K562 (cell line): Measurements from ENCODE around the gene PTH2. TPM values are rescaled to one million over a fixed set of nuclear protein-coding genes. Genes with fewer than 3 reads are reported as not detected.

ENCODE experiments used
- ARNT ChIP-seq, 2 experiments: fragments of 450-650 bp; IDR thresholded peaks; 2 replicates each; pipeline ENCODE4 v1.6.1; 2016; ENCODE audit warnings: mild to moderate bottlenecking in 1 of 2
- BHLHE40 ChIP-seq: IDR thresholded peaks from 2 replicates; pipeline ENCODE4 v1.6.1; 2011; ENCODE audit warnings: low read length, improper control_type of control experiment
- ETV5 ChIP-seq: sonication (generic); formaldehyde crosslinking; IDR thresholded peaks from 2 replicates; pipeline ENCODE4 v1.4.0; 2020; ENCODE audit warnings: low read depth, mild to moderate bottlenecking, missing genetic modification reagents
- HEY1 ChIP-seq: fragments of 250-450 bp; sonication (Bioruptor Pico); IDR thresholded peaks from 2 replicates; pipeline ENCODE4 v1.5.0; 2020; ENCODE audit warnings: mild to moderate bottlenecking, moderate library complexity, borderline replicate concordance
- KAT2B ChIP-seq: IDR thresholded peaks from one replicate; pipeline ENCODE4 v1.6.1; 2012; ENCODE audit warnings: low read depth, mild to moderate bottlenecking, control low read depth, inconsistent platforms, low read length, moderate library complexity
- KLF16 ChIP-seq: IDR thresholded peaks from 2 replicates; pipeline ENCODE4 v1.6.1; 2016; ENCODE audit warnings: antibody characterized with exemption
- MCM3 ChIP-seq: fragments of 450-650 bp; IDR thresholded peaks from 2 replicates; pipeline ENCODE4 v1.6.1; 2016
- MCM7 ChIP-seq, 2 experiments: fragments of 450-650 bp; IDR thresholded peaks; 2 replicates each; pipeline ENCODE4 v1.6.1; 2016 to 2018
- NCOA1 ChIP-seq: fragments of 450-650 bp; IDR thresholded peaks from 2 replicates; pipeline ENCODE4 v1.6.1; 2016; ENCODE audit warnings: low read depth
- POLR3A ChIP-seq: IDR thresholded peaks from 2 replicates; pipeline ENCODE4 v1.6.1; 2011; ENCODE audit warnings: borderline replicate concordance, mild to moderate bottlenecking, moderate library complexity; ENCODE audit not compliant: insufficient read length, insufficient read depth; ENCODE audit errors: extremely low read depth
- TCF7L2 ChIP-seq: fragments of 150-350 bp; IDR thresholded peaks from 2 replicates; pipeline ENCODE4 v1.6.1; 2016; ENCODE audit warnings: low read depth, mild to moderate bottlenecking, low read length, moderate library complexity
- TCFL5 ChIP-seq: fragments of 250-450 bp; sonication (Bioruptor Pico); conservative IDR thresholded peaks from 2 replicates; pipeline ENCODE4 v1.6.1; 2021; ENCODE audit warnings: mild to moderate bottlenecking, moderate library complexity, matching md5 sums
- ZNF780A ChIP-seq: fragments of 250-450 bp; sonication (Bioruptor Pico); IDR thresholded peaks from 2 replicates; pipeline ENCODE4 v1.5.0; 2021; ENCODE audit warnings: mild to moderate bottlenecking
- polyA plus RNA-seq, 8 experiments: library from polyadenylated mRNA; depleted of rRNA in 4 of 8; stranded (reverse) in 5 of 8; unstranded in 3 of 8; fragments of >200 nt; fragmentation: Nextera tagmentation in 2 of 8; fragmentation: Illumina TruSeq in 1 of 8; extraction: Ambion mirVana in 2 of 8; extraction: Trizol in 1 of 8; gene quantifications; 2 replicates each; pipeline versions ENCODE4 v1.2.1 to v1.2.3, GENCODE V29; 2011 to 2014; ENCODE audit warnings: inconsistent platforms in 1 of 8, missing spikeins in 1 of 8
- total RNA-seq, 7 experiments: library from RNA; depleted of rRNA in 6 of 7; stranded (reverse); fragments of >200 nt in 6 of 7; fragmentation: Illumina TruSeq in 2 of 7; extraction: Trizol in 2 of 7; gene quantifications; 2 replicates each; pipeline versions ENCODE4 v1.2.1 to v1.2.3, GENCODE V29; 2011 to 2021; ENCODE audit warnings: low replicate concordance in 1 of 7
- TF ChIP-seq, protein P1 (sequence below): fragments of 450-650 bp; IDR thresholded peaks from 2 replicates; pipeline ENCODE4 v1.7.1; 2018; ENCODE audit warnings: mild to moderate bottlenecking, low read depth; ENCODE audit not compliant: partially characterized antibody
- TF ChIP-seq, protein P2 (sequence below): sonication (generic); IDR thresholded peaks from 2 replicates; pipeline ENCODE4 v1.6.1; 2016
- TF ChIP-seq, protein P3 (sequence below): sonication (generic); formaldehyde crosslinking; IDR thresholded peaks from 2 replicates; pipeline ENCODE4 v1.8.0; 2023; ENCODE audit warnings: missing genetic modification reagents, mild to moderate bottlenecking, borderline replicate concordance
- TF ChIP-seq, protein P4 (sequence below): fragments of 450-650 bp; formaldehyde crosslinking; IDR thresholded peaks from 2 replicates; pipeline ENCODE4 v1.4.0; 2022; ENCODE audit warnings: missing genetic modification characterization

The PTH2 gene
- total and polyA plus RNA-seq, 9 of the 15 experiments (the other 6 are each of a cell fraction or from before 2014, with no cell fraction given), result 1.3 TPM; not detected in 8

DNA sequence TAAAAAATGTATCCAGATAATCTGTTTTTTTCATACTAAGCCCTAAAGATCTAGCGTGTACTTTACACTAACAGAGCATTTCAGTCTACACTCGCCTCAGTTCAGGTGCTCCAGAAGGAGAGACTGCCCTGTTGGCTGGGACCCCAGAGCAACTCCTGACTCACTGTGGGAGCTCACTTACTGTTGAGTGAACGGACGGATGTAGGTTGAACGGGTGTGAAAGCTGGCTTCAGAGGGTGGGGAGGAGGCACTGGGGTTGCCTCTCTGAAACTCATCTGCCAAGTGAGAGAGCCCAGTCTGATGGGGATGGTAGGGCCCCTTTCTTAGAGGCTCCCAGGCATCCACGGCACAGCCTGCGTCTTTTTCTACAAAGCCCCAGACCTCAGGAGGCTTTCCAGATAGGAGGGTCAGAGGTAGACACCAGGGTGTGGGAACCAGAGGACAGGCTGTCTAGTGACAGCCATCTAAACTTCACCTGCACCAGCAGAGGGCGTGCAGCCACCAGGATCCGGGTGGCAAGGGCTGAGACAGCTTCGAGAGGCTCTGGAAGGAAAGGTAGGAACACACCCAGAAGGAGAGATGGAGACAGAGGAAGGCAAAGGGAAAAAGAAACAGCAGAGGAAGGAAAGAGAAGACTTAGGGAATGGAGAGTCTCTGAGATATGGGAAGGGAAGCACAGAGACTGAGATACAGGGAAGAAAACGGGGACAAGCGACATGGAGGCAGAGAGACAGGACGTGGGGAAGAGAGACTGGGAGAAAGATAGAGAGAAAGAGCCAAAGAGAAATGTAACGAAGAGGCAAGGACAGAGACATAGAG, 31.5 kb downstream of the PTH2 start (continued):
- TF ChIP-seq, protein P1, sequence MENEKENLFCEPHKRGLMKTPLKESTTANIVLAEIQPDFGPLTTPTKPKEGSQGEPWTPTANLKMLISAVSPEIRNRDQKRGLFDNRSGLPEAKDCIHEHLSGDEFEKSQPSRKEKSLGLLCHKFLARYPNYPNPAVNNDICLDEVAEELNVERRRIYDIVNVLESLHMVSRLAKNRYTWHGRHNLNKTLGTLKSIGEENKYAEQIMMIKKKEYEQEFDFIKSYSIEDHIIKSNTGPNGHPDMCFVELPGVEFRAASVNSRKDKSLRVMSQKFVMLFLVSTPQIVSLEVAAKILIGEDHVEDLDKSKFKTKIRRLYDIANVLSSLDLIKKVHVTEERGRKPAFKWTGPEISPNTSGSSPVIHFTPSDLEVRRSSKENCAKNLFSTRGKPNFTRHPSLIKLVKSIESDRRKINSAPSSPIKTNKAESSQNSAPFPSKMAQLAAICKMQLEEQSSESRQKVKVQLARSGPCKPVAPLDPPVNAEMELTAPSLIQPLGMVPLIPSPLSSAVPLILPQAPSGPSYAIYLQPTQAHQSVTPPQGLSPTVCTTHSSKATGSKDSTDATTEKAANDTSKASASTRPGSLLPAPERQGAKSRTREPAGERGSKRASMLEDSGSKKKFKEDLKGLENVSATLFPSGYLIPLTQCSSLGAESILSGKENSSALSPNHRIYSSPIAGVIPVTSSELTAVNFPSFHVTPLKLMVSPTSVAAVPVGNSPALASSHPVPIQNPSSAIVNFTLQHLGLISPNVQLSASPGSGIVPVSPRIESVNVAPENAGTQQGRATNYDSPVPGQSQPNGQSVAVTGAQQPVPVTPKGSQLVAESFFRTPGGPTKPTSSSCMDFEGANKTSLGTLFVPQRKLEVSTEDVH, result peak; percentile 59
- TF ChIP-seq ZNF780A (CRISPR knock-in tag) (no peak), ARNT (IDR thresholded peaks at IDR 0.05) (peak; percentile 26 to 83; a peak in 2 of 4 replicates), KAT2B (no peak), TCF7L2 (0 out of 2 replicates have a peak, but pooled peaks have one; percentile 7), KLF16 (0 out of 2 replicates have a peak, but pooled peaks have one; percentile 34), MCM7 (IDR thresholded peaks at IDR 0.05) (0 out of 4 replicates have a peak, but pooled peaks of 1 of the 2 experiments have one; percentile 79), HEY1 (CRISPR knock-in tag) (no peak), NCOA1 (0 out of 2 replicates have a peak, but pooled peaks have one; percentile 59), TCFL5 (CRISPR knock-in tag) (no peak), POLR3A (no peak), MCM3 (no peak), ETV5 (no peak), BHLHE40 (0 out of 2 replicates have a peak, but pooled peaks have one; percentile 11)
- TF ChIP-seq, protein P2, sequence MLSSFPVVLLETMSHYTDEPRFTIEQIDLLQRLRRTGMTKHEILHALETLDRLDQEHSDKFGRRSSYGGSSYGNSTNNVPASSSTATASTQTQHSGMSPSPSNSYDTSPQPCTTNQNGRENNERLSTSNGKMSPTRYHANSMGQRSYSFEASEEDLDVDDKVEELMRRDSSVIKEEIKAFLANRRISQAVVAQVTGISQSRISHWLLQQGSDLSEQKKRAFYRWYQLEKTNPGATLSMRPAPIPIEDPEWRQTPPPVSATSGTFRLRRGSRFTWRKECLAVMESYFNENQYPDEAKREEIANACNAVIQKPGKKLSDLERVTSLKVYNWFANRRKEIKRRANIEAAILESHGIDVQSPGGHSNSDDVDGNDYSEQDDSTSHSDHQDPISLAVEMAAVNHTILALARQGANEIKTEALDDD, result no peak
- TF ChIP-seq, protein P3, sequence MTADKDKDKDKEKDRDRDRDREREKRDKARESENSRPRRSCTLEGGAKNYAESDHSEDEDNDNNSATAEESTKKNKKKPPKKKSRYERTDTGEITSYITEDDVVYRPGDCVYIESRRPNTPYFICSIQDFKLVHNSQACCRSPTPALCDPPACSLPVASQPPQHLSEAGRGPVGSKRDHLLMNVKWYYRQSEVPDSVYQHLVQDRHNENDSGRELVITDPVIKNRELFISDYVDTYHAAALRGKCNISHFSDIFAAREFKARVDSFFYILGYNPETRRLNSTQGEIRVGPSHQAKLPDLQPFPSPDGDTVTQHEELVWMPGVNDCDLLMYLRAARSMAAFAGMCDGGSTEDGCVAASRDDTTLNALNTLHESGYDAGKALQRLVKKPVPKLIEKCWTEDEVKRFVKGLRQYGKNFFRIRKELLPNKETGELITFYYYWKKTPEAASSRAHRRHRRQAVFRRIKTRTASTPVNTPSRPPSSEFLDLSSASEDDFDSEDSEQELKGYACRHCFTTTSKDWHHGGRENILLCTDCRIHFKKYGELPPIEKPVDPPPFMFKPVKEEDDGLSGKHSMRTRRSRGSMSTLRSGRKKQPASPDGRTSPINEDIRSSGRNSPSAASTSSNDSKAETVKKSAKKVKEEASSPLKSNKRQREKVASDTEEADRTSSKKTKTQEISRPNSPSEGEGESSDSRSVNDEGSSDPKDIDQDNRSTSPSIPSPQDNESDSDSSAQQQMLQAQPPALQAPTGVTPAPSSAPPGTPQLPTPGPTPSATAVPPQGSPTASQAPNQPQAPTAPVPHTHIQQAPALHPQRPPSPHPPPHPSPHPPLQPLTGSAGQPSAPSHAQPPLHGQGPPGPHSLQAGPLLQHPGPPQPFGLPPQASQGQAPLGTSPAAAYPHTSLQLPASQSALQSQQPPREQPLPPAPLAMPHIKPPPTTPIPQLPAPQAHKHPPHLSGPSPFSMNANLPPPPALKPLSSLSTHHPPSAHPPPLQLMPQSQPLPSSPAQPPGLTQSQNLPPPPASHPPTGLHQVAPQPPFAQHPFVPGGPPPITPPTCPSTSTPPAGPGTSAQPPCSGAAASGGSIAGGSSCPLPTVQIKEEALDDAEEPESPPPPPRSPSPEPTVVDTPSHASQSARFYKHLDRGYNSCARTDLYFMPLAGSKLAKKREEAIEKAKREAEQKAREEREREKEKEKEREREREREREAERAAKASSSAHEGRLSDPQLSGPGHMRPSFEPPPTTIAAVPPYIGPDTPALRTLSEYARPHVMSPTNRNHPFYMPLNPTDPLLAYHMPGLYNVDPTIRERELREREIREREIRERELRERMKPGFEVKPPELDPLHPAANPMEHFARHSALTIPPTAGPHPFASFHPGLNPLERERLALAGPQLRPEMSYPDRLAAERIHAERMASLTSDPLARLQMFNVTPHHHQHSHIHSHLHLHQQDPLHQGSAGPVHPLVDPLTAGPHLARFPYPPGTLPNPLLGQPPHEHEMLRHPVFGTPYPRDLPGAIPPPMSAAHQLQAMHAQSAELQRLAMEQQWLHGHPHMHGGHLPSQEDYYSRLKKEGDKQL (CRISPR knock-in tag), result no peak
- TF ChIP-seq, protein P4, sequence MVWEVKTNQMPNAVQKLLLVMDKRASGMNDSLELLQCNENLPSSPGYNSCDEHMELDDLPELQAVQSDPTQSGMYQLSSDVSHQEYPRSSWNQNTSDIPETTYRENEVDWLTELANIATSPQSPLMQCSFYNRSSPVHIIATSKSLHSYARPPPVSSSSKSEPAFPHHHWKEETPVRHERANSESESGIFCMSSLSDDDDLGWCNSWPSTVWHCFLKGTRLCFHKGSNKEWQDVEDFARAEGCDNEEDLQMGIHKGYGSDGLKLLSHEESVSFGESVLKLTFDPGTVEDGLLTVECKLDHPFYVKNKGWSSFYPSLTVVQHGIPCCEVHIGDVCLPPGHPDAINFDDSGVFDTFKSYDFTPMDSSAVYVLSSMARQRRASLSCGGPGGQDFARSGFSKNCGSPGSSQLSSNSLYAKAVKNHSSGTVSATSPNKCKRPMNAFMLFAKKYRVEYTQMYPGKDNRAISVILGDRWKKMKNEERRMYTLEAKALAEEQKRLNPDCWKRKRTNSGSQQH (CRISPR knock-in tag), result 0 out of 2 replicates have a peak, but pooled peaks have one; percentile 39
